Measurements from ENCODE around the gene FAM200C. TPM values are rescaled to one million over a fixed set of nuclear protein-coding genes. Genes with fewer than 3 reads are reported as not detected.

The FAM200C gene
- total and polyA plus RNA-seq, 9 of the 15 experiments (the other 6 are each of a cell fraction or from before 2014, with no cell fraction given) = 1.3 to 7.0 (median 1.8) TPM

GRCh38 chr5:160418561-160419457, 19.0 kb upstream of the FAM200C start, which contains the start of gene SLU7 (continued):
- TF ChIP-seq GATA2 (CRISPR knock-in tag; IDR thresholded peaks at IDR 0.05) = no peak
- peak; percentile 70; the same call in 1 of the 2 replicates for TF ChIP-seq ZBTB2 (IDR thresholded peaks at IDR 0.05)
- TF ChIP-seq ESRRA (IDR thresholded peaks at IDR 0.05; ENCODE audit: borderline replicate concordance, low read depth) = no peak
- TF ChIP-seq SAFB (IDR thresholded peaks at IDR 0.05; ENCODE audit: borderline replicate concordance, low read depth, low read length) = no peak
- TF ChIP-seq THAP7 (CRISPR knock-in tag; IDR thresholded peaks at IDR 0.05) = no peak
- TF ChIP-seq SRSF1 (IDR thresholded peaks at IDR 0.05; ENCODE audit: low read depth, low read length) = no peak
- TF ChIP-seq JUNB (CRISPR knock-in tag; conservative IDR thresholded peaks at IDR 0.05) = no peak
- TF ChIP-seq GATAD2B (IDR thresholded peaks at IDR 0.05; ENCODE audit: borderline replicate concordance) = no peak
- TF ChIP-seq TCFL5 (CRISPR knock-in tag; conservative IDR thresholded peaks at IDR 0.05) = no peak
- TF ChIP-seq ZNF449 (CRISPR knock-in tag; IDR thresholded peaks at IDR 0.05) = no peak
- no peak for TF ChIP-seq ZEB2 (IDR thresholded peaks at IDR 0.05)
- TF ChIP-seq CHD4 (IDR thresholded peaks at IDR 0.05; ENCODE audit: insufficient read depth, insufficient replicate concordance, low read depth, low read length, poor library complexity, severe bottlenecking) = no peak
- no peak for TF ChIP-seq FOXP4 (CRISPR knock-in tag; IDR thresholded peaks at IDR 0.05; ENCODE audit: borderline replicate concordance)

Data from K562 (cell line).